Right lobe of liver (tissue), 4 donors: ENCODE measurements around the gene NUCB2.

Experiments
- CTCF ChIP-seq, 4 donors: fragments of 200-600 bp in 3 of 4; fragments of 450-650 bp in 1 of 4; IDR thresholded peaks; one replicate each; pipeline versions ENCODE4 v1.5.1 to v1.8.0; 2016 to 2022; ENCODE audit warnings: antibody characterized with exemption in 4 of 4, mild to moderate bottlenecking in 2 of 4
- POLR2A ChIP-seq: fragments of 450-650 bp; IDR thresholded peaks from one replicate; pipeline ENCODE4 v1.6.1; 2017; ENCODE audit warnings: antibody characterized with exemption, mild to moderate bottlenecking
- donor health status: DM: no; HTN: no; CAD: no.
- donor health status: DM: no; HTN: no; CAD: no.
- donor health status: DM: no; HTN: yes; CAD: no.

GRCh38 chr11:17240780-17241179 lies 35.8 kb upstream of the NUCB2 start:
- no peak for TF ChIP-seq POLR2A
- no peak for TF ChIP-seq CTCF (IDR thresholded peaks at IDR 0.05)
